H1 (cell line): Measurements from ENCODE around the gene GPR137. TPM values are rescaled to one million over a fixed set of nuclear protein-coding genes. Genes with fewer than 3 reads are reported as not detected.

ENCODE experiments used
- CBX5 ChIP-seq: fragments of 300-800, 300-1000 bp; sonication (generic); IDR thresholded peaks from 2 replicates; pipeline ENCODE4 v1.7.1; 2016; ENCODE audit warnings: antibody characterized with exemption, low read length, low read depth
- CHD7 ChIP-seq: fragments of 300-600 bp; sonication (generic); IDR thresholded peaks from 2 replicates; pipeline ENCODE4 v1.7.1; 2012; ENCODE audit warnings: low read length, moderate library complexity, mild to moderate bottlenecking, inconsistent platforms; ENCODE audit not compliant: insufficient replicate concordance
- E2F6 ChIP-seq: IDR thresholded peaks from 2 replicates; pipeline ENCODE4 v1.6.1; 2012; ENCODE audit warnings: inconsistent platforms
- KDM4A ChIP-seq: IDR thresholded peaks from one replicate; pipeline ENCODE4 v1.7.1; 2012; ENCODE audit warnings: low read depth, mild to moderate bottlenecking, moderate library complexity, low read length, inconsistent platforms; ENCODE audit not compliant: severe bottlenecking
- NRF1 ChIP-seq: IDR thresholded peaks from 2 replicates; pipeline ENCODE4 v1.6.1; 2011; ENCODE audit warnings: mild to moderate bottlenecking, low read depth, low read length, improper control_type of control experiment
- RAD21 ChIP-seq, 2 experiments: IDR thresholded peaks in 1 of 2; conservative IDR thresholded peaks in 1 of 2; 2 replicates each; pipeline ENCODE4 v1.6.1; 2011; ENCODE audit warnings: low read depth in 2 of 2, low read length in 2 of 2, improper control_type of control experiment in 1 of 2, inconsistent platforms in 1 of 2, mild to moderate bottlenecking in 1 of 2, moderate library complexity in 1 of 2
- RBBP5 ChIP-seq: IDR thresholded peaks from 2 replicates; pipeline ENCODE4 v1.7.1; 2012; ENCODE audit warnings: low read depth, mild to moderate bottlenecking, inconsistent platforms, low read length, moderate library complexity, borderline replicate concordance
- RFX5 ChIP-seq: IDR thresholded peaks from 2 replicates; pipeline ENCODE4 v1.6.1; 2011; ENCODE audit warnings: low read depth, low read length, improper control_type of control experiment, borderline replicate concordance
- TBP ChIP-seq: IDR thresholded peaks from 2 replicates; pipeline ENCODE4 v1.6.1; 2011; ENCODE audit warnings: low read depth, low read length, improper control_type of control experiment
- polyA plus RNA-seq, 7 experiments: library from polyadenylated mRNA; depleted of rRNA in 3 of 7; stranded (reverse) in 5 of 7; unstranded in 2 of 7; fragments of >200 nt in 5 of 7; fragments of 200-250 nt in 2 of 7; gene quantifications; 1 replicate in 5 of 7; 2 replicates in 1 of 7; 4 replicates in 1 of 7; pipeline versions ENCODE4 v1.2.1 to v1.2.3, GENCODE V29; 2011 to 2013; ENCODE audit warnings: missing spikeins in 2 of 7, mixed read lengths in 2 of 7
- total RNA-seq: library from RNA; stranded (reverse); fragmentation: NEBNext Ultra II Directional; extraction: Animal tissue kit (Norgen Biotek cat#: 25700); gene quantifications from 2 replicates; pipeline ENCODE4 v1.2.1, GENCODE V29; 2021

GPR137 gene
- total and polyA plus RNA-seq, 2 of the 8 experiments (the other 6 are each of a cell fraction or from before 2014, with no cell fraction given), result 36.2 to 37.8 TPM

GRCh38 chr11:64251016-64251752 lies 34.5 kb upstream of the GPR137 start, which contains the start of gene PLCB3 (continued):
- no peak for TF ChIP-seq CHD7
- no peak for TF ChIP-seq KDM4A
- peak in 1 of 2 experiments; percentile 13; a peak in 1 of 4 replicates for TF ChIP-seq RAD21 (IDR thresholded peaks at IDR 0.05 in 1 of 2, conservative IDR thresholded peaks at IDR 0.05 in 1 of 2; ENCODE audit: low read depth in 2 of 2, low read length in 2 of 2)
- no peak for TF ChIP-seq CBX5
- 0 out of 2 replicates have a peak, but pooled peaks have one; percentile 32 for TF ChIP-seq TBP
- no peak; the same call in 1 of the 2 replicates for TF ChIP-seq RBBP5
- TF ChIP-seq NRF1, result no peak
- no peak for TF ChIP-seq E2F6
- TF ChIP-seq RFX5, result no peak
